ENCODE measurements around the gene ABCG8. TPM values are rescaled to one million over a fixed set of nuclear protein-coding genes. Genes with fewer than 3 reads are reported as not detected.

The ABCG8 gene
- total RNA-seq, 2 donors from 2014 or later = not detected

- H3K27ac Mint-ChIP-seq = no peak overlapping the region
- H3K9me3 Mint-ChIP-seq = no peaks in the 10 kb centered on the region
- peaks cover 25 to 39% of the 10 kb centered on the region in 2 donors for H3K36me3 Mint-ChIP-seq
Measured at GRCh38 chr2:43931293-43931692, 92.5 kb downstream of the ABCG8 start.

More at GRCh38 chr2:43931293-43931692, 92.5 kb downstream of the ABCG8 start:
- ATAC-seq (no peak), DNase-seq (ENCODE audit: low spot score in 2 of 2) (no peak)

Other genes starting within 250 kb of the ABCG8 start
- 10 to 100 TPM; 19.3 to 33.5 TPM for gene THADA, start 242.9 kb upstream of the ABCG8 start, total RNA-seq
- 1 to 10 TPM; 2.4 to 8.6 TPM for gene PLEKHH2, start 201.7 kb upstream of the ABCG8 start, total RNA-seq
- under 1 TPM in 1 of 2 donors, not detected in 1; 0.21 TPM for gene C1GALT1C1L, start 162.5 kb upstream of the ABCG8 start, total RNA-seq
- gene DYNC2LI1, start 64.9 kb upstream of the ABCG8 start, total RNA-seq = 10 to 100 TPM in 1 of 2 donors, 1 to 10 TPM in 1; 5.2 to 19.6 TPM
- gene ABCG5, start 132 bp upstream of the ABCG8 start, total RNA-seq = not detected
- 100 to 1,000 TPM; 180 to 188 TPM for gene LRPPRC, start 157.0 kb downstream of the ABCG8 start, total RNA-seq

Data from activated naive CD4-positive, alpha-beta T cell treated with anti-CD3 and anti-CD28 coated beads, Interleukin-2, amount 50 U/mL, for 72 hours (primary cell).